Keratinocyte (primary cell): ENCODE results near the gene HCFC1R1. TPM values are rescaled to one million over a fixed set of nuclear protein-coding genes. Genes with fewer than 3 reads are reported as not detected.

Experiments used
- DNase-seq: peaks from one replicate; pipeline ENCODE4 v3.0.0-alpha.2; 2011; ENCODE audit warnings: low read depth, missing footprints, low spot score
- FAIRE-seq: peaks from 2 replicates; lab custom pipeline; 2011; peaks lifted over from hg19 to GRCh38; lab: Jason Lieb, UNC
- H2AFZ ChIP-seq: 2 replicates; pipeline ENCODE4 v1.6.0; 2012; ENCODE audit warnings: low read length, control low read depth, inconsistent platforms; ENCODE audit not compliant: control insufficient read depth
- H3K27ac ChIP-seq: 2 replicates; pipeline ENCODE4 v1.5.1; 2011; ENCODE audit warnings: low read length; ENCODE audit not compliant: control insufficient read depth, insufficient read depth
- H3K27me3 ChIP-seq: 3 replicates; pipeline ENCODE4 v1.6.0; 2011; ENCODE audit warnings: low read length; ENCODE audit not compliant: control insufficient read depth, insufficient read depth; ENCODE audit errors: extremely low read depth
- H3K36me3 ChIP-seq, 2 experiments: 2 replicates in 1 of 2; 3 replicates in 1 of 2; pipeline ENCODE4 v1.5.1; 2011; ENCODE audit warnings: low read length in 2 of 2, mild to moderate bottlenecking in 1 of 2; ENCODE audit not compliant: control insufficient read depth in 2 of 2, insufficient read depth in 2 of 2; ENCODE audit errors: extremely low read depth in 1 of 2
- H3K4me1 ChIP-seq: 3 replicates; pipeline ENCODE4 v1.5.1; 2011; ENCODE audit warnings: low read length; ENCODE audit not compliant: control insufficient read depth, insufficient read depth; ENCODE audit errors: extremely low read depth
- H3K4me2 ChIP-seq: 3 replicates; pipeline ENCODE4 v1.6.0; 2011; ENCODE audit warnings: low read depth, low read length; ENCODE audit not compliant: control insufficient read depth, insufficient read depth; ENCODE audit errors: extremely low read depth
- H3K4me3 ChIP-seq, 3 experiments: fragments of 200-600 bp in 1 of 3; sonication (generic) in 1 of 3; 2 replicates in 2 of 3; 3 replicates in 1 of 3; pipeline ENCODE4 v1.5.1; 2011 to 2016; ENCODE audit warnings: low read length in 3 of 3, mild to moderate bottlenecking in 3 of 3, control low read depth in 2 of 3, inconsistent platforms in 1 of 3, low read depth in 1 of 3, mixed read lengths in 1 of 3, mixed run types in 1 of 3, moderate library complexity in 1 of 3; ENCODE audit not compliant: control insufficient read depth in 2 of 3, insufficient read depth in 2 of 3; ENCODE audit errors: extremely low read depth in 1 of 3
- H3K79me2 ChIP-seq: 2 replicates; pipeline ENCODE4 v1.6.0; 2012; ENCODE audit warnings: low read length; ENCODE audit not compliant: control insufficient read depth, insufficient read depth
- H3K9ac ChIP-seq: 3 replicates; pipeline ENCODE4 v1.6.0; 2011; ENCODE audit warnings: low read length; ENCODE audit not compliant: control insufficient read depth, insufficient read depth; ENCODE audit errors: extremely low read depth
- H3K9me1 ChIP-seq: 3 replicates; pipeline ENCODE4 v1.6.0; 2011; ENCODE audit warnings: low read length; ENCODE audit not compliant: control insufficient read depth, insufficient read depth; ENCODE audit errors: extremely low read depth
- H3K9me3 ChIP-seq: 2 replicates; pipeline ENCODE4 v1.5.1; 2012; ENCODE audit warnings: low read depth, low read length; ENCODE audit not compliant: control insufficient read depth
- H4K20me1 ChIP-seq: 3 replicates; pipeline ENCODE4 v1.6.0; 2011; ENCODE audit warnings: low read length; ENCODE audit not compliant: control insufficient read depth, insufficient read depth; ENCODE audit errors: extremely low read depth
- CTCF ChIP-seq, 3 experiments: IDR thresholded peaks in 1 of 3; conservative IDR thresholded peaks in 1 of 3; optimal IDR thresholded peaks in 1 of 3; 2 replicates in 2 of 3; 3 replicates in 1 of 3; pipeline versions ENCODE3 to v1.5.1; 2011; ENCODE audit warnings: low read length in 3 of 3, mild to moderate bottlenecking in 3 of 3, moderate library complexity in 2 of 3, control low read depth in 1 of 3, inconsistent platforms in 1 of 3; ENCODE audit not compliant: insufficient read depth in 2 of 3; ENCODE audit errors: extremely low read depth in 1 of 3
- EZH2 ChIP-seq: IDR thresholded peaks from one replicate; pipeline ENCODE4 v1.6.1; 2012; ENCODE audit warnings: inconsistent platforms, mild to moderate bottlenecking, low read length, moderate library complexity
- dilution Hi-C: fragments of 300-500 bp; cut with MboI; formaldehyde crosslinking; loops from one replicate; pipeline ENCODE4 v1.7.0; 2020; ENCODE audit warnings: low sequenced_read_pairs; ENCODE audit not compliant: extremely low pct_ligation_motif_present
- polyA plus RNA-seq, 5 experiments: library from polyadenylated mRNA; depleted of rRNA in 3 of 5; stranded (reverse) in 3 of 5; stranded (forward) in 1 of 5; unstranded in 1 of 5; fragments of >200 nt; gene quantifications; 1 replicate in 1 of 5; 2 replicates in 3 of 5; 3 replicates in 1 of 5; pipeline versions ENCODE4 v1.2.1 to v1.2.3, GENCODE V29; 2011 to 2012; ENCODE audit warnings: missing spikeins in 2 of 5, low read depth in 1 of 5, low replicate concordance in 1 of 5

HCFC1R1 gene
- polyA plus RNA-seq, 1 donor (not counting 4 experiments of a cell fraction or from before 2014, with no cell fraction given) = 13.0 TPM

- no peak for DNase-seq
- Histone ChIP-seq H3K27ac (no peak overlapping the region), H4K20me1 (no peaks in the 10 kb centered on the region), H3K4me2 (no peak overlapping the region), H3K4me1 (peaks cover 6% of the 10 kb centered on the region), H3K36me3 (no peaks in the 10 kb centered on the region), H3K27me3 (peaks cover 44% of the 10 kb centered on the region), H3K9ac (no peak overlapping the region), H3K4me3 (no peak overlapping the region), H3K9me1 (no peaks in the 10 kb centered on the region), H3K9me3 (no peaks in the 10 kb centered on the region), H2AFZ (no peak overlapping the region), H3K79me2 (no peaks in the 10 kb centered on the region)
- no peak for TF ChIP-seq CTCF (optimal IDR thresholded peaks at IDR 0.05 in 1 of 3, IDR thresholded peaks at IDR 0.05 in 1 of 3, conservative IDR thresholded peaks at IDR 0.05 in 1 of 3; ENCODE audit: extremely low read depth in 1 of 3, insufficient read depth in 2 of 3, low read length in 3 of 3)
- no peak for TF ChIP-seq EZH2
- no peak for FAIRE-seq
- dilution Hi-C loops = no loop called here
These were observed 18.6 kb upstream of the HCFC1R1 start for GRCh38 chr16:3042376-3042775.

- H3K4me2 ChIP-seq = no peak overlapping the region
- H3K27ac ChIP-seq = no peak overlapping the region
These were observed 15.2 kb upstream of the HCFC1R1 start for GRCh38 chr16:3038896-3039295.

More at GRCh38 chr16:3038896-3039295, 15.2 kb upstream of the HCFC1R1 start:
- H3K4me3 ChIP-seq = no peak overlapping the region
- H3K79me2 ChIP-seq = no peaks in the 10 kb centered on the region
- H3K9ac ChIP-seq = no peak overlapping the region
- H2AFZ ChIP-seq = no peak overlapping the region
- DNase-seq (no peak), FAIRE-seq (no peak)
- dilution Hi-C loops = no loop called here
- H3K9me3 ChIP-seq = no peaks in the 10 kb centered on the region
- H3K36me3 ChIP-seq = no peaks in the 10 kb centered on the region
- TF ChIP-seq CTCF (optimal IDR thresholded peaks at IDR 0.05 in 1 of 3, IDR thresholded peaks at IDR 0.05 in 1 of 3, conservative IDR thresholded peaks at IDR 0.05 in 1 of 3; ENCODE audit: extremely low read depth in 1 of 3, insufficient read depth in 2 of 3, low read length in 3 of 3) (no peak), EZH2 (no peak)
- no peaks in the 10 kb centered on the region for H3K9me1 ChIP-seq
- H3K4me1 ChIP-seq = peaks cover 6% of the 10 kb centered on the region
- H3K27me3 ChIP-seq = peaks cover 37% of the 10 kb centered on the region
- H4K20me1 ChIP-seq = no peaks in the 10 kb centered on the region
